ENCODE data around the gene DCST1. TPM values are rescaled to one million over a fixed set of nuclear protein-coding genes. Genes with fewer than 3 reads are reported as not detected.

Gene DCST1
- total RNA-seq, 1 experiment from 2014 or later = 0.22 TPM

DNA sequence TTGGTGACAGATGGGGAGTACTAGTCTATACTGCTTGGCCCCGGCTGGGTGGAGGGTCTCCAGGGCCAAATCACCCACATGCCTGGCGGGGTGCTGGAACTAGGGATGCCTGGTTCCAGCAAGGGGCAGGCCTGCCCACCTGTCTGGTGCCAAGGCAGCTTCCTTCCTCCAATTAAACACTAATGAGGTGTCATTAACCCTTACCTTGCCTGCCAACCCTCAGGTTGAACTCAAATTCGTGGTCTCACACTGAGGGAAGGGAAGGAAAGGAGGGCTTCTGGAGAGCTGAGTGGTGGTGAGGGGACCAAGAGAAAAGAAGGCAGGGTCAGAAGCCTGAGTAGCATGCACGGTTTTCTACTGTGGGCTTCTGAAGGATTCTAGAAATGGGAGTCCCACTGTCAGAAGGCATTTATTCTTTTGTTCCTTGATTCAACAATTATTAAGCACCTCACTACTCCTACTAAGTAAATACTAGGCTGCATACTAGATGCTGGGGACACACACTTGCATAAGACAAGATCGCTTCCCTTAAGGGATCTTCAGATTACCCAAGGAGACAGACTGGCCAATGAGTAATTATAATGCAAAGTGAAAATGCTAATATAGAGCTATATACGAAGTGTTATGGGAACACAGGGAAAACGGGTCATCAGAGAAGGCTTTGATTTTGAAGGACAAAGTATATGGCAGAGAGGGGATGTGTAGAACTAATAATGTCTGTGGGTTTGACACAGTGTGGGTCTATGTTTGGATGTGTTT lies 39.1 kb downstream of the DCST1 start:
- Histone ChIP-seq H4K20me1 (ENCODE audit: insufficient read depth) (no peaks in the 10 kb centered on the region; the same call in 1 of the 2 replicates), H3K36me3 (ENCODE audit: low read depth) (no peaks in the 10 kb centered on the region), H3F3A (ENCODE audit: insufficient read depth, low read depth) (peaks cover 29% of the 10 kb centered on the region; the same call in 1 of the 2 replicates), H3K9me2 (ENCODE audit: insufficient read depth) (no peaks in the 10 kb centered on the region), H3K4me3 (no peak overlapping the region), H3K4me1 (replicated peaks; ENCODE audit: insufficient read depth) (peaks cover 8% of the 10 kb centered on the region), H3K79me2 (ENCODE audit: low read depth) (no peaks in the 10 kb centered on the region), H3K4me2 (no peak overlapping the region), H2AFZ (no peak overlapping the region), H3K9me3 (ENCODE audit: insufficient read depth, low read depth) (no peaks in the 10 kb centered on the region), H3K27ac (no peak overlapping the region), H3K27me3 (ENCODE audit: insufficient read depth, low read depth) (no peaks in the 10 kb centered on the region)
- POLR2A ChIA-PET (ENCODE audit: unreplicated experiment) = interaction anchor here (0.5 kb wide), 1 partner anchor 138 kb away, joined by 4 read pairs; no protein-coding TSS in a partner anchor
- CTCF ChIA-PET = interaction anchor here (0.5 kb wide), 1 partner anchor 100 kb away, joined by 3 read pairs; the partner anchor contains the start of gene KRTCAP2
- no peak for DNase-seq
- TF ChIP-seq, protein P1, sequence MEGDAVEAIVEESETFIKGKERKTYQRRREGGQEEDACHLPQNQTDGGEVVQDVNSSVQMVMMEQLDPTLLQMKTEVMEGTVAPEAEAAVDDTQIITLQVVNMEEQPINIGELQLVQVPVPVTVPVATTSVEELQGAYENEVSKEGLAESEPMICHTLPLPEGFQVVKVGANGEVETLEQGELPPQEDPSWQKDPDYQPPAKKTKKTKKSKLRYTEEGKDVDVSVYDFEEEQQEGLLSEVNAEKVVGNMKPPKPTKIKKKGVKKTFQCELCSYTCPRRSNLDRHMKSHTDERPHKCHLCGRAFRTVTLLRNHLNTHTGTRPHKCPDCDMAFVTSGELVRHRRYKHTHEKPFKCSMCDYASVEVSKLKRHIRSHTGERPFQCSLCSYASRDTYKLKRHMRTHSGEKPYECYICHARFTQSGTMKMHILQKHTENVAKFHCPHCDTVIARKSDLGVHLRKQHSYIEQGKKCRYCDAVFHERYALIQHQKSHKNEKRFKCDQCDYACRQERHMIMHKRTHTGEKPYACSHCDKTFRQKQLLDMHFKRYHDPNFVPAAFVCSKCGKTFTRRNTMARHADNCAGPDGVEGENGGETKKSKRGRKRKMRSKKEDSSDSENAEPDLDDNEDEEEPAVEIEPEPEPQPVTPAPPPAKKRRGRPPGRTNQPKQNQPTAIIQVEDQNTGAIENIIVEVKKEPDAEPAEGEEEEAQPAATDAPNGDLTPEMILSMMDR (conservative IDR thresholded peaks at IDR 0.05) = no peak
- no peak for TF ChIP-seq EZH2 (IDR thresholded peaks at IDR 0.05; ENCODE audit: low read depth)
- TSS peak; percentile 19 for BruUV-seq (replicated peaks)
- intact Hi-C loops (cut with micrococcal nuclease; ENCODE audit: unreplicated experiment) = no loop called here

DNA sequence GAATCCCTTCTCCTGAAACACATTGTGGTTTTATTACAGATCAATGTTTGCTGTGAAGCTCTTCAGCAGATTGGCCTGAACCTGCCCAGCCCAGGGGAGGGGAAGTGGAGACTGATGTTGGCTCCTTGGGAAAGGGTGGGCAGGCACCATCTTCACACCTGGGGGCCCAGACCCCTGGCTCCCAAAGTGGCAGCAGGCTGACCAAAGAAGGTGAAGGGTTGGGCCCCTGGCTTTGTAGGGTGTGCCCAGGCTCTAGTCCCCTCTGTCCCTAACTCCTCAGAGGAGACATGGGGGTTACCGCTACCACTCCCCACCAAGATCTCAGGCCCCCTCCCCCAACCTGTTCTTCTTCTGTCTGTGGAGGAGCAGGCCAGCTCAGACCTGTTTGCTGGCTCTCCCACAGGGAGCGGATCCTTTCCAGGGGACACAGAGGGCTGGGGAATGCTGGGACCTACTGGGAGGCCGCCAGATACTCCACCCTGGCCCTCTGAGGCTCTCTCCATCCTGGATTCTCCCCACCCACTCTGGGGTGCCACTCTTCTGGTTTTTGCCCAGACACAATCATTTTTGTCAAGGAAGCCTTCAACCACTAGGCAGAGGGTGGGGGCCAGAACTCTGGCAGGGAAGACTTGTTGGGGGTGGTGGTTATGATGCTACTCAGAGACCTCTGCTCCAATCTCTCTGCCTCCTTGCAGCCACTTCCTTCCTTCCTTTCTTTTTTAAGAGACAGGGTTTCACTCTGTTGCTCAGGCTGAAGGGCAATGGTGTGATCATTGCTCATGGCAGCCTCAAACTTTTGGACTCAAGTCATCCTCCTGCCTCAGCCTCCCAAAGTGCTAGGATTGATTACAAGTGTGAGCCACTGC lies 40.0 kb downstream of the DCST1 start:
- TF ChIP-seq, protein P1 (conservative IDR thresholded peaks at IDR 0.05) = no peak
- TF ChIP-seq EZH2 (IDR thresholded peaks at IDR 0.05; ENCODE audit: low read depth) = no peak
- POLR2A ChIA-PET (ENCODE audit: unreplicated experiment) = no interaction called here
- no peak overlapping the region for H3K27ac ChIP-seq
- H3K4me2 ChIP-seq = no peak overlapping the region
- DNase-seq = no peak
- H3K9me2 ChIP-seq (ENCODE audit: insufficient read depth) = no peaks in the 10 kb centered on the region
- intact Hi-C loops (cut with micrococcal nuclease; ENCODE audit: unreplicated experiment) = no loop called here
- H2AFZ ChIP-seq = no peak overlapping the region
- peaks cover 14% of the 10 kb centered on the region for H3K4me1 ChIP-seq (replicated peaks; ENCODE audit: insufficient read depth)
- H3K27me3 ChIP-seq (ENCODE audit: insufficient read depth, low read depth) = no peaks in the 10 kb centered on the region
- CTCF ChIA-PET = no interaction called here
- no peaks in the 10 kb centered on the region for H3K9me3 ChIP-seq (ENCODE audit: insufficient read depth, low read depth)
- no TSS peak for BruUV-seq (replicated peaks)
- H3F3A ChIP-seq (ENCODE audit: insufficient read depth, low read depth) = peaks cover 36% of the 10 kb centered on the region; the same call in 1 of the 2 replicates
- no peaks in the 10 kb centered on the region for H3K36me3 ChIP-seq (ENCODE audit: low read depth)
- no peaks in the 10 kb centered on the region; the same call in 1 of the 2 replicates for H4K20me1 ChIP-seq (ENCODE audit: insufficient read depth)
- H3K4me3 ChIP-seq = no peak overlapping the region
- H3K79me2 ChIP-seq (ENCODE audit: low read depth) = no peaks in the 10 kb centered on the region

DNA sequence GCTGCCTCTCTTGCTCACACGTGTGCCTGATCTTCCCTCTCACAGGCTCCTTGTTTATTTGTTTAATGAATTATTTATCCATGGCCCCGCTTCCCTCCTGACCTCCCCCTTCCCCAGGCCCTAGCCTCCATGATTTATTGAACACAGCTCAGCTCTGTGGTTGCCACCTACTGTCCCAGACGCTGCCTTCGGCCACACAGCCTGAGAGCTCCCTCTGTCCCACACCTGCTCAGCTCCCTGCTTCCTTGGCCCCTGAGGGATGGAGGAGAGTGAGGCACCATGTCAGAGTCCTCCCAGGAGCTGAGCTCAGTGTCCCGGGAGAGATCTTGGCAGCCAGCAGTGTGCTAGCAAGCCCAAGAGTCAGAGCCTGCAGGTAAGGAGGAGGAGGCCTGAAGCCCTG lies 41.9 kb downstream of the DCST1 start:
- peaks cover 29% of the 10 kb centered on the region; the same call in 1 of the 2 replicates for H3F3A ChIP-seq (ENCODE audit: insufficient read depth, low read depth)
- DNase-seq = no peak
- H3K4me3 ChIP-seq = no peak overlapping the region
- H3K9me3 ChIP-seq (ENCODE audit: insufficient read depth, low read depth) = no peaks in the 10 kb centered on the region
- no TSS peak for BruUV-seq (replicated peaks)
- POLR2A ChIA-PET (ENCODE audit: unreplicated experiment) = interaction anchor here (0.6 kb wide), 1 partner anchor 970 kb away, joined by 4 read pairs; no protein-coding TSS in a partner anchor
- peaks cover 18% of the 10 kb centered on the region for H3K27me3 ChIP-seq (ENCODE audit: insufficient read depth, low read depth)
- no peak overlapping the region for H3K27ac ChIP-seq
- H3K79me2 ChIP-seq (ENCODE audit: low read depth) = no peaks in the 10 kb centered on the region
- CTCF ChIA-PET = interaction anchor here (0.6 to 0.8 kb wide), 3 partner anchors 10 to 597 kb away, joined by 3 read pairs; no protein-coding TSS in a partner anchor
- peaks cover 29% of the 10 kb centered on the region for H3K4me1 ChIP-seq (replicated peaks; ENCODE audit: insufficient read depth)
- H3K9me2 ChIP-seq (ENCODE audit: insufficient read depth) = no peaks in the 10 kb centered on the region
- intact Hi-C loops (cut with micrococcal nuclease; ENCODE audit: unreplicated experiment) = no loop called here
- no peaks in the 10 kb centered on the region for H3K36me3 ChIP-seq (ENCODE audit: low read depth)
- H4K20me1 ChIP-seq (ENCODE audit: insufficient read depth) = no peaks in the 10 kb centered on the region
- H2AFZ ChIP-seq = no peak overlapping the region
- H3K4me2 ChIP-seq = no peak overlapping the region
- TF ChIP-seq, protein P1 (conservative IDR thresholded peaks at IDR 0.05) = no peak
- TF ChIP-seq EZH2 (IDR thresholded peaks at IDR 0.05; ENCODE audit: low read depth) = no peak
